Peyer's patch (tissue), 4 donors: ENCODE data around the gene CCDC85C.

ENCODE experiments used
- POLR2A ChIP-seq, 2 donors: fragments of 450-650 bp; IDR thresholded peaks; one replicate each; pipeline ENCODE4 v1.5.1; 2017; ENCODE audit warnings: antibody characterized with exemption in 2 of 2, mild to moderate bottlenecking in 2 of 2, moderate library complexity in 2 of 2
- TF ChIP-seq, protein P1 (sequence below), 6 experiments: fragments of 450-650 bp in 4 of 6; fragments of 200-600 bp in 2 of 6; sonication (generic) in 1 of 6; IDR thresholded peaks; one replicate each; pipeline ENCODE4 v1.5.1; 2017 to 2019; ENCODE audit warnings: antibody characterized with exemption in 6 of 6, mild to moderate bottlenecking in 3 of 6, moderate library complexity in 1 of 6

DNA sequence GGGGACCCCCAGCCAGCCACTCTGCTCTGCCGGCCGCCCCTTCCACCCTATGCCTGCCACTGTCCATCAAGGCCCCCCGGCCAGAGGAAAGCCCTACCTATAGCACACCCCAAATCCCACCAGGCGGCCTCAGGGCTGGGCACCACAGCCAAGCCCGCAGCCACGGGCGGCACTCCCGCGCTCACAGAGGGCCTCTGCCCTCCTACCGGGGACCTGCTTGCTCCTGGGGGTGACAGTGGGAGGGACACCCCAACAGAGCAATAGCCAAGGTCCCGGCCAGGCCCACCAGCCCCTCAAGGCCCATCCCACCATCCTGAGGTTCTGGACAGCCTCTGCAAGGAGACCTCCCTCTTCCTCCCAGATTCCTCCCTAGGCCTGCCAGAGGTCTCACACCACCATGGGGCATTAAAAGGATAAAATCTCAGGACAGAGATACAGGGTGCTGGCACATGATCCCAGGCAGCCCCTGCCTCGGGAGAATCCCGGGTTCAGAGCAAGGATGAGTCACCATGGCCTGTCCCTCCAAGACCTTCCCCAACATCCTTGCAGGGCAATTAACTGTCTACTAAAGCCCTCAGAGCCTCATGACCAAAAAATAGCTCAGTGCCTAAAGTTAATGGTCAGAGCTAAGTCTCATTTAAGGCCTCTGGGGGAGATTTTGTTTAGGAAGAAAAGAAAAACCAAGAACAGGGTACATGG lies 17.1 kb downstream of the CCDC85C start:
- TF ChIP-seq POLR2A (IDR thresholded peaks at IDR 0.05): no peak
- TF ChIP-seq, protein P1, sequence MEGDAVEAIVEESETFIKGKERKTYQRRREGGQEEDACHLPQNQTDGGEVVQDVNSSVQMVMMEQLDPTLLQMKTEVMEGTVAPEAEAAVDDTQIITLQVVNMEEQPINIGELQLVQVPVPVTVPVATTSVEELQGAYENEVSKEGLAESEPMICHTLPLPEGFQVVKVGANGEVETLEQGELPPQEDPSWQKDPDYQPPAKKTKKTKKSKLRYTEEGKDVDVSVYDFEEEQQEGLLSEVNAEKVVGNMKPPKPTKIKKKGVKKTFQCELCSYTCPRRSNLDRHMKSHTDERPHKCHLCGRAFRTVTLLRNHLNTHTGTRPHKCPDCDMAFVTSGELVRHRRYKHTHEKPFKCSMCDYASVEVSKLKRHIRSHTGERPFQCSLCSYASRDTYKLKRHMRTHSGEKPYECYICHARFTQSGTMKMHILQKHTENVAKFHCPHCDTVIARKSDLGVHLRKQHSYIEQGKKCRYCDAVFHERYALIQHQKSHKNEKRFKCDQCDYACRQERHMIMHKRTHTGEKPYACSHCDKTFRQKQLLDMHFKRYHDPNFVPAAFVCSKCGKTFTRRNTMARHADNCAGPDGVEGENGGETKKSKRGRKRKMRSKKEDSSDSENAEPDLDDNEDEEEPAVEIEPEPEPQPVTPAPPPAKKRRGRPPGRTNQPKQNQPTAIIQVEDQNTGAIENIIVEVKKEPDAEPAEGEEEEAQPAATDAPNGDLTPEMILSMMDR (IDR thresholded peaks at IDR 0.05): no peak
